Measurements from ENCODE around the gene XRCC3. TPM values are rescaled to one million over a fixed set of nuclear protein-coding genes. Genes with fewer than 3 reads are reported as not detected.
A peak's percentile ranks its signal among the peaks of the same experiment; 100 is the strongest.

The XRCC3 gene
- total and polyA plus RNA-seq, 4 experiments from 2014 or later, result 2.2 to 12.6 (median 6.7) TPM

DNA sequence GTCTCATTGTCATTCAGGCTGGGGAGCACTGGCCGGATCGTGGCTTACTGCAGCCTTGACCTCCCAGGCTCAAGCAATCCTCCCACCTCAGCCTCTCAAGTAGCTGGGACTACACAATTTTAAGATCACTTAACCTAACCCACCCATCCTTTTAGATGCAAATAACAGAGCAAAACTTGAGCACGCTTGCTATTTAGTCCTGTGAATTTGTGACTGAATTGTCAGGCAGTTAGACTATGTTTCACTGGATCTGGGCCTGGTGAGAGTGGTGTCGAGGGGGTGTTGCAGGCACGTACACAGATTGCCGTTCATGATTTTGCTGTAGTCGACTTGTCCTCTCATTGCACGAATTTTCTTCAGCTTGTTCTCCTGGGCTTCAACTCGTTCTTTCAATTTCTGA is 38.5 kb upstream of the XRCC3 start:
- CTCF ChIA-PET (ENCODE audit: partially characterized antibody), result interaction anchor here (0.6 kb wide), 1 partner anchor 147 kb away, joined by 7 read pairs; no protein-coding TSS in a partner anchor
- Histone ChIP-seq H3K4me3 (ENCODE audit: low read length in 2 of 2) (no peak overlapping the region), H3K27ac (ENCODE audit: low read depth, low read length) (no peak overlapping the region), H3K27me3 (ENCODE audit: insufficient read depth, low read length) (no peaks in the 10 kb centered on the region), H3K36me3 (ENCODE audit: insufficient read depth, low read length) (no peaks in the 10 kb centered on the region), H3K4me1 (ENCODE audit: insufficient read depth, low read length) (peaks cover 2% of the 10 kb centered on the region), H3K9me3 (ENCODE audit: control insufficient read depth in 1 of 2, low read length in 2 of 2) (no peaks in the 10 kb centered on the region)
- Mint-ChIP-seq H3K9me3 (no peaks in the 10 kb centered on the region), H3K27me3 (no peaks in the 10 kb centered on the region), H3K4me1 (peaks cover under 1 to 3% (median 1%) of the 10 kb centered on the region in 4 donors), H3K4me3 (no peak overlapping the region), H3K27ac (no peak overlapping the region), H3K36me3 (peaks cover 11 to 12% of the 10 kb centered on the region in 2 donors)
- POLR2A ChIA-PET (ENCODE audit: partially characterized antibody), result no interaction called here
- no peak for DNase-seq
- intact Hi-C loops (cut with micrococcal nuclease), result no loop called here

DNA sequence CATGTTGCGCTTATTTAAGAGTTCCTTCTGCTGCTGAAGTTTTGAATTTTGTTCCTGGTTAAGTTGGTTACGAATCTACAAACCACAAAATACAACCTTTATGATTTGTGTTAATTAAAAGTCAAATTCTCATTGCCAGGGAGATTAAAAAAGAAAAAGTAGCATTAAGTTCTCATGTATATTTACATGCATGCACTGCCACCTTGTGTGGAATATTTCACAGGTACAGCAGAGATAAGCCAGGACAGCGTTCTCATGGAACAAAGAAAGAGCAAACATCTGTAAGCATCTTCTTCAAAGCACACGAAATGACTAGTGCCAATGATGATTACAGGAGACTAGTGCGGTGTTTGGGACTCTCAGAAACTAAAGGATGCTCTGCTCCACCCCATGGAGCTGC is 34.6 kb upstream of the XRCC3 start:
- Histone ChIP-seq H3K27me3 (ENCODE audit: insufficient read depth, low read length) (no peaks in the 10 kb centered on the region), H3K36me3 (ENCODE audit: insufficient read depth, low read length) (no peaks in the 10 kb centered on the region), H3K9me3 (ENCODE audit: control insufficient read depth in 1 of 2, low read length in 2 of 2) (no peaks in the 10 kb centered on the region), H3K4me3 (ENCODE audit: low read length in 2 of 2) (no peak overlapping the region), H3K27ac (ENCODE audit: low read depth, low read length) (no peak overlapping the region), H3K4me1 (ENCODE audit: insufficient read depth, low read length) (peaks cover 12% of the 10 kb centered on the region)
- Mint-ChIP-seq H3K27me3 (no peaks in the 10 kb centered on the region), H3K4me1 (peaks cover 9 to 12% (median 11%) of the 10 kb centered on the region in 4 donors), H3K9me3 (peaks cover 0 to 1% (median 0%) of the 10 kb centered on the region in 8 donors), H3K4me3 (no peak overlapping the region), H3K36me3 (peaks cover 11 to 28% of the 10 kb centered on the region in 2 donors), H3K27ac (no peak overlapping the region)
- intact Hi-C loops (cut with micrococcal nuclease), result no loop called here
- DNase-seq, result no peak
- ChIA-PET CTCF (ENCODE audit: partially characterized antibody) (no interaction called here), POLR2A (ENCODE audit: partially characterized antibody) (no interaction called here)

GRCh38 chr14:103749452-103749851 is 34.2 kb upstream of the XRCC3 start:
- ChIA-PET CTCF (ENCODE audit: partially characterized antibody) (no interaction called here), POLR2A (ENCODE audit: partially characterized antibody) (no interaction called here)
- Histone ChIP-seq H3K4me3 (ENCODE audit: low read length in 2 of 2) (no peak overlapping the region), H3K4me1 (ENCODE audit: insufficient read depth, low read length) (peaks cover 12% of the 10 kb centered on the region), H3K9me3 (ENCODE audit: control insufficient read depth in 1 of 2, low read length in 2 of 2) (no peaks in the 10 kb centered on the region), H3K36me3 (ENCODE audit: insufficient read depth, low read length) (no peaks in the 10 kb centered on the region), H3K27ac (ENCODE audit: low read depth, low read length) (no peak overlapping the region), H3K27me3 (ENCODE audit: insufficient read depth, low read length) (no peaks in the 10 kb centered on the region)
- Mint-ChIP-seq H3K4me1 (peaks cover 9 to 12% (median 11%) of the 10 kb centered on the region in 4 donors), H3K9me3 (peaks cover 0 to 1% (median 0%) of the 10 kb centered on the region in 8 donors), H3K27ac (peak overlapping the region in 3 of 7 donors; percentile 45 to 64 (median 55)), H3K36me3 (peaks cover 11 to 32% of the 10 kb centered on the region in 2 donors), H3K27me3 (no peaks in the 10 kb centered on the region), H3K4me3 (no peak overlapping the region)
- DNase-seq, result no peak
- intact Hi-C loops (cut with micrococcal nuclease), result no loop called here

- peaks cover 8 to 32% of the 10 kb centered on the region in 2 donors for H3K36me3 Mint-ChIP-seq
- peaks cover 9 to 12% (median 11%) of the 10 kb centered on the region in 4 donors for H3K4me1 Mint-ChIP-seq
- no peak overlapping the region for H3K27ac ChIP-seq (ENCODE audit: low read depth, low read length)
- H3K27me3 Mint-ChIP-seq, result no peaks in the 10 kb centered on the region
- H3K36me3 ChIP-seq (ENCODE audit: insufficient read depth, low read length), result no peaks in the 10 kb centered on the region
- H3K4me1 ChIP-seq (ENCODE audit: insufficient read depth, low read length), result peaks cover 12% of the 10 kb centered on the region
- no peaks in the 10 kb centered on the region for H3K27me3 ChIP-seq (ENCODE audit: insufficient read depth, low read length)
- peak; percentile 28 to 56 (median 34) for DNase-seq
- intact Hi-C loops (cut with micrococcal nuclease), result no loop called here
- peak overlapping the region in 3 of 8 donors; percentile 21 to 48 (median 24) for H3K4me3 Mint-ChIP-seq
- no peaks in the 10 kb centered on the region for H3K9me3 ChIP-seq (ENCODE audit: control insufficient read depth in 1 of 2, low read length in 2 of 2)
- ChIA-PET POLR2A (ENCODE audit: partially characterized antibody) (no interaction called here), CTCF (ENCODE audit: partially characterized antibody) (no interaction called here)
- peaks cover 0 to 1% (median 0%) of the 10 kb centered on the region in 8 donors for H3K9me3 Mint-ChIP-seq
- peak overlapping the region in 6 of 7 donors; percentile 6 to 72 (median 30) for H3K27ac Mint-ChIP-seq
- H3K4me3 ChIP-seq (ENCODE audit: low read length in 2 of 2), result no peak overlapping the region
These were observed 33.2 kb upstream of the XRCC3 start for GRCh38 chr14:103748534-103748857.

- no peak for DNase-seq
- ChIA-PET POLR2A (ENCODE audit: partially characterized antibody) (interaction anchor here (1.4 kb wide), 1 partner anchor 31 kb away, joined by 4 read pairs; the partner anchor contains the start of genes XRCC3 and ZFYVE21), CTCF (ENCODE audit: partially characterized antibody) (interaction anchor here (0.6 kb wide), 1 partner anchor 254 kb away, joined by 3 read pairs; no protein-coding TSS in a partner anchor)
- Histone ChIP-seq H3K27me3 (ENCODE audit: insufficient read depth, low read length) (no peaks in the 10 kb centered on the region), H3K4me1 (ENCODE audit: insufficient read depth, low read length) (peaks cover 12% of the 10 kb centered on the region), H3K9me3 (ENCODE audit: control insufficient read depth in 1 of 2, low read length in 2 of 2) (no peaks in the 10 kb centered on the region), H3K27ac (ENCODE audit: low read depth, low read length) (no peak overlapping the region), H3K36me3 (ENCODE audit: insufficient read depth, low read length) (no peaks in the 10 kb centered on the region), H3K4me3 (ENCODE audit: low read length in 2 of 2) (no peak overlapping the region)
- Mint-ChIP-seq H3K36me3 (peaks cover 8 to 36% of the 10 kb centered on the region in 2 donors), H3K27me3 (no peaks in the 10 kb centered on the region), H3K9me3 (peaks cover 0 to 1% (median 0%) of the 10 kb centered on the region in 8 donors), H3K27ac (no peak overlapping the region), H3K4me1 (peaks cover 9 to 12% (median 11%) of the 10 kb centered on the region in 4 donors), H3K4me3 (no peak overlapping the region)
- intact Hi-C loops (cut with micrococcal nuclease), result no loop called here
These were observed 31.4 kb upstream of the XRCC3 start for GRCh38 chr14:103746701-103747100.

GRCh38 chr14:103745424-103745823 is 30.2 kb upstream of the XRCC3 start:
- no peaks in the 10 kb centered on the region for H3K27me3 Mint-ChIP-seq
- no peak overlapping the region for H3K27ac Mint-ChIP-seq
- intact Hi-C loops (cut with micrococcal nuclease), result no loop called here
- H3K36me3 ChIP-seq (ENCODE audit: insufficient read depth, low read length), result no peaks in the 10 kb centered on the region
- H3K4me3 ChIP-seq (ENCODE audit: low read length in 2 of 2), result no peak overlapping the region
- peaks cover 0 to 1% (median 0%) of the 10 kb centered on the region in 8 donors for H3K9me3 Mint-ChIP-seq
- DNase-seq, result no peak
- ChIA-PET CTCF (ENCODE audit: partially characterized antibody) (no interaction called here), POLR2A (ENCODE audit: partially characterized antibody) (no interaction called here)
- H3K4me3 Mint-ChIP-seq, result no peak overlapping the region
- H3K27ac ChIP-seq (ENCODE audit: low read depth, low read length), result no peak overlapping the region
- H3K27me3 ChIP-seq (ENCODE audit: insufficient read depth, low read length), result no peaks in the 10 kb centered on the region
- peaks cover 12% of the 10 kb centered on the region for H3K4me1 ChIP-seq (ENCODE audit: insufficient read depth, low read length)
- H3K4me1 Mint-ChIP-seq, result peaks cover 9 to 12% (median 11%) of the 10 kb centered on the region in 4 donors
- H3K9me3 ChIP-seq (ENCODE audit: control insufficient read depth in 1 of 2, low read length in 2 of 2), result no peaks in the 10 kb centered on the region
- peaks cover 13 to 45% of the 10 kb centered on the region in 2 donors for H3K36me3 Mint-ChIP-seq

GRCh38 chr14:103744621-103745395 is 29.6 kb upstream of the XRCC3 start:
- peaks cover 0 to 1% (median 0%) of the 10 kb centered on the region in 8 donors for H3K9me3 Mint-ChIP-seq
- H3K27ac Mint-ChIP-seq, result no peak overlapping the region
- CTCF ChIA-PET (ENCODE audit: partially characterized antibody), result no interaction called here
- H3K27ac ChIP-seq (ENCODE audit: low read depth, low read length), result no peak overlapping the region
- H3K4me1 ChIP-seq (ENCODE audit: insufficient read depth, low read length), result peaks cover 12% of the 10 kb centered on the region
- H3K27me3 ChIP-seq (ENCODE audit: insufficient read depth, low read length), result no peaks in the 10 kb centered on the region
- H3K4me3 ChIP-seq (ENCODE audit: low read length in 2 of 2), result no peak overlapping the region
- no peak overlapping the region for H3K4me3 Mint-ChIP-seq
- H3K36me3 ChIP-seq (ENCODE audit: insufficient read depth, low read length), result no peaks in the 10 kb centered on the region
- intact Hi-C loops (cut with micrococcal nuclease), result no loop called here
- peaks cover 9 to 12% (median 11%) of the 10 kb centered on the region in 4 donors for H3K4me1 Mint-ChIP-seq
- POLR2A ChIA-PET (ENCODE audit: partially characterized antibody), result no interaction called here
- no peaks in the 10 kb centered on the region for H3K27me3 Mint-ChIP-seq
- peaks cover 13 to 47% of the 10 kb centered on the region in 2 donors for H3K36me3 Mint-ChIP-seq
- no peak for DNase-seq
- no peaks in the 10 kb centered on the region for H3K9me3 ChIP-seq (ENCODE audit: control insufficient read depth in 1 of 2, low read length in 2 of 2)
